GM12801 (cell line): ENCODE measurements around the gene MAMLD1.

ENCODE experiments used
- CTCF ChIP-seq: IDR thresholded peaks from one replicate; pipeline ENCODE4 v1.5.1; 2011; ENCODE audit warnings: control low read depth; ENCODE audit not compliant: insufficient read length; ENCODE audit errors: extremely low read depth

Gene MAMLD1

GRCh38 chrX:150512461-150512901, 149.4 kb downstream of the MAMLD1 start:
- no peak for TF ChIP-seq CTCF

DNA sequence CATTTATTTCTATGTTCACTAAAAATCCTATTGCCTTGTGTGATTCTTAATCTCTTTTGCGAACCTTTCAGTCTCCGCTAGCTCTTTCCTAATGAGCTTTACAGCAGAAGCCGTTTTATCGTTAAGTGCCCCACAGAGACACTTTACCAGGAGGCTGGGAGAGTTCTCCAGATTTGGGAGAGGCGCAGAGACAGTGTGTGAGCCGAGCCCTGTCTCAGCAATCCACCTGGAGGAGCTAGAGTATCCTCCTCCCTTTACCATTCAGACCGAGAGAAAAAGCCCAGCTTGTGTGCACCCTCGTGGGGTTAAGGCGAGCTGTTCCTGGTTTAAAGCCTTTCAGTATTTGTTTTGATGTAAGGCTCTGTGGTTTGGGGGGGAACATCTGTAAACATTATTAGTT, 150.4 kb downstream of the MAMLD1 start:
- no peak for TF ChIP-seq CTCF

GRCh38 chrX:150514462-150514861, 151.3 kb downstream of the MAMLD1 start:
- no peak for TF ChIP-seq CTCF

- TF ChIP-seq CTCF = no peak
Observed at GRCh38 chrX:150515801-150516200, 152.7 kb downstream of the MAMLD1 start.

- no peak for TF ChIP-seq CTCF
Observed at GRCh38 chrX:150517303-150517910, 154.3 kb downstream of the MAMLD1 start.

GRCh38 chrX:150522494-150522893, 159.4 kb downstream of the MAMLD1 start:
- no peak for TF ChIP-seq CTCF

GRCh38 chrX:150525061-150525919, 162.2 kb downstream of the MAMLD1 start:
- TF ChIP-seq CTCF = no peak
